H9 (cell line): ENCODE measurements around the gene PACC1. TPM values are rescaled to one million over a fixed set of nuclear protein-coding genes. Genes with fewer than 3 reads are reported as not detected.
A peak's percentile ranks its signal among the peaks of the same experiment; 100 is the strongest.

Experiments
- DNase-seq: peaks from one replicate; pipeline ENCODE4 v3.0.0-alpha.2; 2017
- H2AFZ ChIP-seq: one replicate; pipeline ENCODE4 v1.6.1; 2013; ENCODE audit warnings: mild to moderate bottlenecking, low read length, control low read depth, moderate library complexity
- H2AK5ac ChIP-seq: 2 replicates; pipeline ENCODE4 v1.6.1; 2013; ENCODE audit warnings: low read length, control low read depth, mixed read lengths; ENCODE audit not compliant: insufficient read length
- H2BK120ac ChIP-seq: one replicate; pipeline ENCODE4 v1.6.1; 2013; ENCODE audit warnings: low read depth, mild to moderate bottlenecking, low read length, control low read depth, inconsistent platforms; ENCODE audit not compliant: poor library complexity, severe bottlenecking
- H2BK12ac ChIP-seq: 2 replicates; pipeline ENCODE4 v1.6.1; 2013; ENCODE audit warnings: low read length, control low read depth, mixed read lengths, low read depth; ENCODE audit not compliant: insufficient read length
- H2BK15ac ChIP-seq: 2 replicates; pipeline ENCODE4 v1.6.1; 2013; ENCODE audit warnings: low read depth, low read length, control low read depth
- H2BK20ac ChIP-seq: one replicate; pipeline ENCODE4 v1.6.1; 2013; ENCODE audit warnings: low read depth, mild to moderate bottlenecking, low read length, control low read depth, inconsistent platforms; ENCODE audit not compliant: poor library complexity, severe bottlenecking
- H2BK5ac ChIP-seq: 2 replicates; pipeline ENCODE4 v1.6.1; 2013; ENCODE audit warnings: low read length, control low read depth, mixed read lengths; ENCODE audit not compliant: insufficient read length
- H3K14ac ChIP-seq: 2 replicates; pipeline ENCODE4 v1.6.1; 2013; ENCODE audit warnings: low read length, control low read depth; ENCODE audit not compliant: insufficient read depth
- H3K18ac ChIP-seq: 2 replicates; pipeline ENCODE4 v1.6.1; 2013; ENCODE audit warnings: low read depth, mild to moderate bottlenecking, mixed read lengths, low read length, control low read depth; ENCODE audit not compliant: insufficient read length
- H3K23ac ChIP-seq: 2 replicates; pipeline ENCODE4 v1.6.1; 2013; ENCODE audit warnings: low read length, control low read depth, mixed read lengths, low read depth; ENCODE audit not compliant: insufficient read length
- H3K23me2 ChIP-seq: 2 replicates; pipeline ENCODE4 v1.6.1; 2013; ENCODE audit warnings: low read depth, mild to moderate bottlenecking, mixed read lengths, low read length, control low read depth; ENCODE audit not compliant: insufficient read length, poor library complexity, severe bottlenecking
- H3K27ac ChIP-seq: 2 replicates; pipeline ENCODE4 v1.5.1; 2013; ENCODE audit warnings: low read length, control low read depth, mixed read lengths, low read depth; ENCODE audit not compliant: insufficient read length
- H3K27me3 ChIP-seq: 2 replicates; pipeline ENCODE4 v1.6.1; 2013; ENCODE audit warnings: low read length, control low read depth, inconsistent platforms; ENCODE audit not compliant: insufficient read depth
- H3K4ac ChIP-seq: 2 replicates; pipeline ENCODE4 v1.6.1; 2013; ENCODE audit warnings: low read depth, mild to moderate bottlenecking, control low read depth, inconsistent platforms, low read length, moderate library complexity
- H3K4me1 ChIP-seq: 2 replicates; pipeline ENCODE4 v1.6.1; 2013; ENCODE audit warnings: low read length, control low read depth, inconsistent platforms; ENCODE audit not compliant: insufficient read depth
- H3K4me2 ChIP-seq: 2 replicates; pipeline ENCODE4 v1.6.1; 2013; ENCODE audit warnings: low read length, control low read depth, mixed read lengths; ENCODE audit not compliant: insufficient read length, insufficient read depth
- H3K56ac ChIP-seq: 2 replicates; pipeline ENCODE4 v1.6.1; 2013; ENCODE audit warnings: low read depth, mild to moderate bottlenecking, mixed read lengths, low read length, control low read depth; ENCODE audit not compliant: insufficient read length
- H3K79me1 ChIP-seq: 2 replicates; pipeline ENCODE4 v1.6.1; 2013; ENCODE audit warnings: low read depth, mild to moderate bottlenecking, moderate library complexity, low read length, control low read depth, inconsistent platforms; ENCODE audit not compliant: insufficient read depth, poor library complexity, severe bottlenecking
- H3K79me2 ChIP-seq: 2 replicates; pipeline ENCODE4 v1.6.1; 2013; ENCODE audit warnings: low read length, control low read depth, inconsistent platforms; ENCODE audit not compliant: insufficient read depth
- H3K9ac ChIP-seq: 2 replicates; pipeline ENCODE4 v1.6.1; 2013; ENCODE audit warnings: low read length, control low read depth, mixed read lengths; ENCODE audit not compliant: insufficient read length; ENCODE audit errors: extremely low read depth
- H3K9me3 ChIP-seq: one replicate; pipeline ENCODE4 v1.6.1; 2013; ENCODE audit warnings: low read depth, low read length, inconsistent platforms; ENCODE audit not compliant: control insufficient read depth
- H3T11ph ChIP-seq: one replicate; pipeline ENCODE4 v1.6.1; 2013; ENCODE audit warnings: mild to moderate bottlenecking, low read length, control low read depth, inconsistent platforms
- H4K20me1 ChIP-seq: one replicate; pipeline ENCODE4 v1.6.1; 2013; ENCODE audit not compliant: control insufficient read depth, insufficient read length, insufficient read depth
- H4K5ac ChIP-seq: 2 replicates; pipeline ENCODE4 v1.6.1; 2013; ENCODE audit warnings: low read depth, mild to moderate bottlenecking, mixed read lengths, low read length, control low read depth; ENCODE audit not compliant: insufficient read length
- H4K8ac ChIP-seq: replicated peaks from 2 replicates; pipeline ENCODE4 v1.6.1; 2013; ENCODE audit warnings: low read length, control low read depth, mixed read lengths, low read depth; ENCODE audit not compliant: insufficient read length
- H4K91ac ChIP-seq: 2 replicates; pipeline ENCODE4 v1.6.1; 2013; ENCODE audit warnings: low read depth, mild to moderate bottlenecking, moderate library complexity, mixed read lengths, low read length, control low read depth; ENCODE audit not compliant: insufficient read length
- H3K27ac Mint-ChIP-seq, 3 experiments: 2 replicates in 2 of 3; 3 replicates in 1 of 3; pipeline ENCODE4 v1.8.0; 2020 to 2021; ENCODE audit warnings: mixed read lengths in 3 of 3, mild to moderate bottlenecking in 1 of 3, moderate library complexity in 1 of 3
- H3K27me3 Mint-ChIP-seq: 2 replicates; pipeline ENCODE4 v1.8.0; 2021; ENCODE audit warnings: low read depth, mild to moderate bottlenecking, moderate library complexity, mixed read lengths
- H3K36me3 Mint-ChIP-seq, 3 experiments: 2 replicates in 2 of 3; 3 replicates in 1 of 3; pipeline ENCODE4 v1.8.0; 2020 to 2021; ENCODE audit warnings: low read depth in 3 of 3, mixed read lengths in 3 of 3; ENCODE audit not compliant: insufficient read depth in 1 of 3
- H3K4me1 Mint-ChIP-seq, 2 experiments: 2 replicates each; pipeline ENCODE4 v1.8.0; 2020; ENCODE audit warnings: mixed read lengths in 2 of 2
- H3K4me3 Mint-ChIP-seq, 2 experiments: 2 replicates in 1 of 2; 3 replicates in 1 of 2; pipeline ENCODE4 v1.8.0; 2020 to 2021; ENCODE audit warnings: mild to moderate bottlenecking in 2 of 2, mixed read lengths in 2 of 2, moderate library complexity in 1 of 2
- H3K9me3 Mint-ChIP-seq, 2 experiments: 2 replicates in 1 of 2; 3 replicates in 1 of 2; pipeline ENCODE4 v1.8.0; 2020; ENCODE audit warnings: mild to moderate bottlenecking in 2 of 2, mixed read lengths in 2 of 2, moderate library complexity in 1 of 2
- WGBS: extraction: QIAGEN DNeasy Blood & Tissue Kit; methylation state at CpG from one replicate; pipeline ENCODE4 v1.1.7; 2013; ENCODE audit warnings: missing lambda C conversion rate, low lambda C conversion rate, mixed read lengths; ENCODE audit not compliant: insufficient read length; ENCODE audit errors: extremely low coverage; 5-methylcytosine and 5-hydroxymethylcytosine counted together
- total RNA-seq: library from RNA; stranded (reverse); gene quantifications from 2 replicates; pipeline ENCODE4 v1.2.1, GENCODE V29; 2021
- TF ChIP-seq, protein P1 (sequence below): fragments of 200-600 bp; sonication (generic); conservative IDR thresholded peaks from 3 replicates; pipeline ENCODE4 v1.8.0; 2021; ENCODE audit warnings: antibody characterized with exemption, mild to moderate bottlenecking

PACC1 gene
- total RNA-seq, 1 experiment from 2014 or later = 10.9 TPM

DNA sequence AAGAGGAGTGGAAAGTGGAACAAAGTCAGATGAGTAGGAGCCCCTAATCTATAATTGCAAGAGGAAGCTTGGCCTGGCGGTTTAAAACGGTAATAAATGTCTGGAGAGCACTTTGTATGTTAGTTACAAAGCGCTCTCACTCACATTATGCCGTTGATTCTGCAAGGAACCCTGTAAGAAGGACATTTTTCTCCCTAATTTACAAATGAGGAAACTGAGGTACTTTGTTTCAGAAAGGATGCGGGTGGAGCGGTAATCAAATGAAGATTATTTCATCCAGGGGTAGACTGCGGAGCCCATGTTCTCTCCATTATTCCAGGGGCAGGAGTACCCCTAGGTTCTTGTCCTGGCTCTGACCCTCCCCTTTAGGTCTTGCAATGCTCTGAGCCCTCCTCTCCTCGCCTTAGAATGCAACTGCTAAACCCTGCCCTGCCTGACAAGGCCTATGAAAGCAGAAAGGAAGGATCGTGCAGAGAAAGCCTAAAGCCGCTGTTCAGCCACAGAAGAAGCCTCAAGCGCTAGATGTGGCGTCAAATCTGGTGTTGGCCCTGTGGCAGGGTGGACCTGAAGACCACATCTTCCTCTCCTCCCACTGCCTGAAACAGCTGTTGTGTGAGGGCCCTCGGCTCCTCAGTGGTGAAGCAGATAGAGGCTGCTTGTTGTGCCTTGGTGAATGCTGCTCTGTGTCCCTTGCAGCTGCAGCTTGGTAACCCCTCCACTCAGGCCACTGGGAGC lies 588 bp upstream of the PACC1 start:
- Histone ChIP-seq H2AK5ac (no peak overlapping the region), H3K27me3 (no peaks in the 10 kb centered on the region), H3K27ac (no peak overlapping the region), H3K56ac (no peak overlapping the region), H3K4me1 (no peaks in the 10 kb centered on the region; the same call in 1 of the 2 replicates), H2BK120ac (no peak overlapping the region), H2AFZ (no peak overlapping the region), H2BK20ac (no peak overlapping the region), H3K23me2 (peaks cover 6% of the 10 kb centered on the region), H4K8ac (no peak overlapping the region), H2BK12ac (no peak overlapping the region), H2BK5ac (no peak overlapping the region), H3K4ac (no peak overlapping the region), H4K20me1 (no peaks in the 10 kb centered on the region), H3K23ac (no peak overlapping the region), H4K5ac (no peak overlapping the region), H3K4me2 (no peak overlapping the region), H3K9ac (no peak overlapping the region), H3K18ac (no peak overlapping the region), H3K79me2 (peaks cover 4% of the 10 kb centered on the region; the same call in 1 of the 2 replicates), H3K79me1 (no peaks in the 10 kb centered on the region), H3K9me3 (no peaks in the 10 kb centered on the region), H3T11ph (no peak overlapping the region), H4K91ac (no peak overlapping the region), H3K14ac (no peak overlapping the region), H2BK15ac (no peak overlapping the region)
- DNase-seq = peak; percentile 32
- WGBS = no CpG with 5 or more reads among the region's 13 CpGs
- no peaks in the 10 kb centered on the region for H3K9me3 Mint-ChIP-seq
- peak overlapping the region; percentile 93 to 95 for H3K4me3 Mint-ChIP-seq
- peak overlapping the region in 1 of 3 experiments; percentile 20; a peak in 1 of 7 replicates for H3K27ac Mint-ChIP-seq
- peaks cover 15 to 25% (median 20%) of the 10 kb centered on the region in 3 experiments for H3K36me3 Mint-ChIP-seq
- TF ChIP-seq, protein P1, sequence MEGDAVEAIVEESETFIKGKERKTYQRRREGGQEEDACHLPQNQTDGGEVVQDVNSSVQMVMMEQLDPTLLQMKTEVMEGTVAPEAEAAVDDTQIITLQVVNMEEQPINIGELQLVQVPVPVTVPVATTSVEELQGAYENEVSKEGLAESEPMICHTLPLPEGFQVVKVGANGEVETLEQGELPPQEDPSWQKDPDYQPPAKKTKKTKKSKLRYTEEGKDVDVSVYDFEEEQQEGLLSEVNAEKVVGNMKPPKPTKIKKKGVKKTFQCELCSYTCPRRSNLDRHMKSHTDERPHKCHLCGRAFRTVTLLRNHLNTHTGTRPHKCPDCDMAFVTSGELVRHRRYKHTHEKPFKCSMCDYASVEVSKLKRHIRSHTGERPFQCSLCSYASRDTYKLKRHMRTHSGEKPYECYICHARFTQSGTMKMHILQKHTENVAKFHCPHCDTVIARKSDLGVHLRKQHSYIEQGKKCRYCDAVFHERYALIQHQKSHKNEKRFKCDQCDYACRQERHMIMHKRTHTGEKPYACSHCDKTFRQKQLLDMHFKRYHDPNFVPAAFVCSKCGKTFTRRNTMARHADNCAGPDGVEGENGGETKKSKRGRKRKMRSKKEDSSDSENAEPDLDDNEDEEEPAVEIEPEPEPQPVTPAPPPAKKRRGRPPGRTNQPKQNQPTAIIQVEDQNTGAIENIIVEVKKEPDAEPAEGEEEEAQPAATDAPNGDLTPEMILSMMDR = 0 out of 3 replicates have a peak, but pooled peaks have one; percentile 3
- H3K27me3 Mint-ChIP-seq = peaks cover 9% of the 10 kb centered on the region
- H3K4me1 Mint-ChIP-seq = peaks cover 25 to 31% of the 10 kb centered on the region in 2 experiments
